UCSD-AML1 (cell line): ENCODE measurements around the gene DZIP1.

ENCODE experiments used
- DNase-seq: peaks from one replicate; lab custom pipeline; 2025; ENCODE audit not compliant: unreplicated experiment; lab: John Stamatoyannopoulos, UW

DZIP1 gene

DNA sequence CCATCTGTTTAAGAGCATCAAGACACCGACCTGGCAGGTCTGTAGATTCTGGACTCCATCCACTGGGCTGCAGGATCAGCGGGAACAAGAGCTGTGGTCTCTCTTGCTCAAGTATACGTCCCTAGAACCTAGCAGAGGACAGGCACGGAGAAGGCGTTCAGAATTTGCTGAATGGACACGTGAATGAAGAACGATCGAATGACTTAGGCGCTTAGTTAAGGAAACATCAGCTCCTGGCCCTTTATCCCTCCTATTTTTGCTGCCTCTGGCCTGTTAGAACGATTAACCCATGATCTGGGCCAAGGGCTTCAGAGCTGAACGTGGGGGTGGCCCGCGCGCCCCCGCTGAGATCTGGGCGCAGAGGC, 953 bp downstream of the DZIP1 start:
- no peak for DNase-seq

DNA sequence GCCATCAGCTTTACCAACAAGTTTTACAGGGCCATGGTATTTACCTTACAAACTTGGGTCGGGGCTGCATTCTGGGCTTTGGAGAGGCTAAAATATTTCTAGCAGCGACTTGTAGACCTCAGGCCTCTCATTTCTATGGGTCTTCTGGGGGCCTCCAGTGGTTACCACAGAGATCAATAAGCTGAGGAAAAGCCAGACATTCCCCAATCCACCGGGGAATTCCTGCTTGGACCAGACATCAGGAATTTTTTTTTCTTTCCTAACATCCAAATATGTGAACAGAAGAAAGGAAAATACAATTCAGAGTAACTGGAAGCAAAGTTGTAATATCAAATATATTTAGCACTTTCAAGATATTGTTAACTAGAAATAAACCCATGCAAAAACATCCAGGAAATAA, 1.5 kb downstream of the DZIP1 start:
- no peak for DNase-seq

DNA sequence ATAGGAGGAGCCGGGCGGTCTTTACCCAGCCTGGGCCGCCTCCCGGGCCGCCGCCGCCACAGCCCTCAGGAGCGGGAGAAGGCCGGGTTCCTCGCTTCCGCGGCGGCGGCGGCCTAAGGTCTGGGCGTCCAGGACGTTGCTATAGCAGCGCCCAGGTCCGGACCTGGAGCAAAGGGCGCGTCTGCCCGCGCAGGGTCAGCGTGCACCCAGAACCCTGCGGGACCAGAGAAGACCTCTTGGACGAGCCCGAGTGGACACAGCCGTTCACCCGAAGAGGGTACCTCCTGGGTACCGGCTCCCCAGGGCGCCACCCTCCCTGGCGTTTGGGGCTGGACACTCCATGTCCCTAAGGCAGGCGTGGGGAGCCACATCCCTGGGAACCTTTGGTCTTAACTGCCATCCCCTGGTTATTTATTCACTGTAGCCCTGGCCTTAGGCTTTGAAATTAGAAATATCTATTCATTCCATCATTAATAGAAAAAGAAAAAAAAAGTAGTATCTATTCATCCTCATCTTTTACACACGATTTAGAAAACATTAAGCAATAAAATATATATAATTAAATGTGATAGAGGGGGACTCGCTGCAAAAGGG, 2.4 kb downstream of the DZIP1 start:
- DNase-seq, result no peak

DNA sequence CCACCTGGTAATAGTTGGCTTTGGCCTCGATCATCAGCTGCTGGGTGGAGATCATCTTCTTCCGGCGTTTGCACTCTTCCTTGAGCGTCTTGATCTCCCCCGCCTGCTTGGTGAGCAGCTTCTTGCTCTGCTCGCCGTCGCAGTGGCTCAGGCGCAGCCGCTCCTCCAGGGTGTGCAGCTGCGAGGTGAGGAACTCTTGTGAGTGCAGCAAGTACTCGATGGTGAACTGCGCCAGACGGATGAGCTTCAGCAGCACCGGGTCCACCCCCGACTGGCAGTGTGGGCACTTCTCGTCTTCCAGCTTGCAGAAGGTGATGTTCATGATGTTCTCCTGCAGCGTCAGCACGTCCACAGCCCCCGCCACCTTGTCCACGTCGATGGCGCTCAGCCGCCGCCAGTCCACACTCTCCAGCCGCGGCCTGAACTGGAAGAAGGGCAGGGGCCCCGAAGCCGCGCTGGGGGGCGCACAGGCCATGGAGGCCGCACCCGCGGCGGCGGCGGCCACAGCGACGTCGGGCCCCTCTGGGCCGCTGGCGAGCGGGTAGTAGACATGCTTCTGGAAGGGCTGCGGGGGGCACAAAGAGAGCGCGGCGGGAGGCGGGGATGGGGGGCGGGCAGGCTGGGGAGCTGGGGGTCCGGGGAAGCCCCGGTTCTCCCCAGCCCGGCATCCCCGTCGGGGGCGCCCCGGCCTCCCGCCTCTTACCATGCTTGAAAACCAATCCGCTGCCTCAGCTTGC, 3.0 kb downstream of the DZIP1 start:
- no peak for DNase-seq

GRCh38 chr13:95636853-95637252, 7.7 kb downstream of the DZIP1 start:
- DNase-seq, result no peak

DNA sequence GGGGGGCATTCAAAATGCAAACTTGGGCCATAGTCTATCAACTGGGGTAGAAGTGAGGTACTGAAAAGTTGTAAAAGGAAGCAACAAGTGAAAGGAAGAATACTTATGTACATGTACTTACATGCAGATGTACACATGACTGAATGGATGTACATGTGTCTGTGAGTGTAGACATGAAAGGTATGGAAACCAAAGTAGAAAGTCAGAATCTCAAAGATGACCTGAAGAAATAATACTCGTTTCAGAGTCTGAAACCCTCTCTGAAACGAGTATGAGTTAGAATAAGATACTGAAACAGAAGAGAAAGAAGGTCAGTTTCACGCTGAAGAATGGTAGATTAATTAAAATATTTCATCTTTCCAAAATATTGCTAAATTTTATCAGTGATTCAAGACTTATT, 13.9 kb downstream of the DZIP1 start:
- DNase-seq, result no peak

- DNase-seq, result no peak
Observed at GRCh38 chr13:95629071-95629470, 15.4 kb downstream of the DZIP1 start.

DNA sequence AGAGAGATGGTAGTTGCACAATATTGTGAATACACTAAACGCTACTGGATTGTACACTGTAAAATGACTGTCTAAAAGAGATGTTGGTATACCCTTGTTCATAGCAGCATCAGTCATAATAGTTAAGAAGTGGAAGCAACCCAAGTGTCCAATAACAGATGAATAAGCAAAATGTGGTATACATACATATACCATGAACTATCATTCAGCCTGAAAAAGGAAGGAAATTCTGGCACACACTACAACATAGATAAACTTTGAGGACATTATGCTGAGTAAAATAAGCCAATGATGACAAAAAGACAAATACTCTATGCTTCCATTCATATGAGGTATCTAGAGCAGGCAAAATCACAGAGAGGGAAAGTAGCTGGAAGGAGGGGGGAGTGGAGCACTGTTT, 16.0 kb downstream of the DZIP1 start:
- DNase-seq, result no peak

- no peak for DNase-seq
Observed at GRCh38 chr13:95627590-95627989, 16.9 kb downstream of the DZIP1 start.

- DNase-seq, result no peak
Observed at GRCh38 chr13:95626768-95627167, 17.7 kb downstream of the DZIP1 start.

GRCh38 chr13:95624020-95624419, 20.5 kb downstream of the DZIP1 start:
- DNase-seq, result no peak

GRCh38 chr13:95623141-95623540, 21.4 kb downstream of the DZIP1 start:
- DNase-seq, result no peak

DNA sequence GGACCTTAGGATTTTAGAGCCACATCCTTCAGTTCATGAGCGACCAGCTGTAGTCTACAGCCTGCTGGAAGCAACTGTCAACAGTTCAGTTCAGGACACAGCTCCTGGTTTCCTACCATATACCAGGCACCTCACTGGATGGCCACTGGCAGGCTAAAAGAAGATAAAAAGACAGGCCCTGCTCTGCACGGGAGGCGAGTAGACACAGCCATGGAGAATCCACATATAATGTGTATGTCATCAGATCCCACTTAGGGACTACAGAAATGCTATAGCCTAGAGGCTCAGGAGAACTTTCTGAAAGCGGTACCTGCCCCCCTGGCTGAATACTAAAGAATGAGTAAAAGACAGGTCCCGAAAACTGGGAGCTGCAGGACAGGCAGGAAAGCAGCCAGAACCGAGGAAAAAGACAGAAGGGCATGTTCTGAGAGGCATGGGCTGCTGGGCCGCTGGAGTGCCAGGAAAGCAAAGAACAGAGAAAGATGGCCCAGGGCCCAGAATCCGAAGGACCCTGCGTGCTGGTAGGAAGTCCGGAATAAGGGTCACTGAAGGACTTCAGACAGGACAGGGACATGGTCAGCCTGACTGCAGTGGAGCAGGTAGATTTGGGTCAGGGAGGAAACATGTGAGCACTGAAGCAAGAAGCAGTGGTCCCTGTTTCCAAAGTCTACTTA, 23.5 kb downstream of the DZIP1 start:
- DNase-seq, result no peak

DNA sequence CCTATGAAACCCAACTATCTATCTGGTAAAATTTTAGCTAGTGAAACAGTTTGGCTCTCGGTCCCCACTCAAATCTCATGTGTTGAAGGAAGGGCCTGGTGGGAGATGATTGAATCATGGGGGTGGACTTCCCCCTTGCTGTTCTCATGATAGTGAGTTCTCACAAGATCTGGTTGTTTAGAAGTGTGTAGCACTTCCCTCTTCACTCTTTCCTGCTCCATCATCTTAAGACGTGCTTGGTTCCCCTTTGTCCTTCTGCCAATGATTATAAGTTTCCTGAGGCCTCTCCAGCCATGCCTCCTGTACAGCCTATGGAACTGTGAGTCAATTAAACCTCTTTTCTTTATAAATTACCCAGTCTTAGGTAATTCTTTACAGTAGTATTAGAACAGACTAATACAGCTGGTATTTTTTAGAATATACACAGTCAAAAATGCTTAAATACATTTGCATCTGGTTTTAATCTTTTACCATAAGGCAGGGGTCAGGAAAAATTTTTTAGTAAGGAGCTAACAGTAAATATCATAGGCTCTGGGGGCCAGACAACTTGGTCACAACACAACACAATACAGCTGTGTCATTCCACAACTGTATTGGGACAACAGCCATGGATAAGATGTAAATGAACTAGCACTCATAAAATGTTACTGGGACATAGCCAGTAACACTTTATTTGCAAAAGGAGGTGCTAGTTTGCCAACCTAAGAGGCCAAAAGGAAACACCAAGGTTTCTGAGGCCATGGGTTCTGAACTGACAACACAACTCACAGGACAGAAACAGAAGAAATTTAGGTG, 24.3 kb downstream of the DZIP1 start:
- DNase-seq, result no peak

DNA sequence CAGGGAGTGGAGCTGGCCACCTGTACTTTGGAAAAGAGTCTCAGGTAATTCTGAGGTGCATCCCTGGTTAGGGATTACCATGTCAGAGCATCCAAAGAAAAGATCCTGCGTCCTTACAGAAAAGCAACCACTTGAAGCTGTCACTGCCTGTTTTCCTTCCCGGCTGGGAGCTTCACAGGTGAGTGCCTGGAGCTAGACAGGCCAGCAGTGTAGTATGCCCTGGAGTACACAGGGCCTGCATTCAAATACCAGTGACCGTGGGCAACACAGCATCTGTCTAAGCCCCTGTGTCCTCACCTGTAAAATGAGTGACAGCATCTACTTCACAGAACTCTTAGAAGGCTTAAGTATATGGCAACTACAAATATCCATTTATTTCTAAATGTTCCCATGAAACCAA, 29.0 kb downstream of the DZIP1 start:
- DNase-seq, result no peak

- DNase-seq, result no peak
Observed at GRCh38 chr13:95614641-95615245, 29.8 kb downstream of the DZIP1 start.

GRCh38 chr13:95608640-95609323, 35.7 kb downstream of the DZIP1 start:
- DNase-seq, result no peak

- no peak for DNase-seq
Observed at GRCh38 chr13:95607366-95607765, 37.1 kb downstream of the DZIP1 start.

- no peak for DNase-seq
Observed at GRCh38 chr13:95605448-95606125, 38.9 kb downstream of the DZIP1 start.

- DNase-seq, result no peak
Observed at GRCh38 chr13:95604556-95604915, 40.0 kb downstream of the DZIP1 start.
